ENCODE measurements around the gene LUZP2. TPM values are rescaled to one million over a fixed set of nuclear protein-coding genes. Genes with fewer than 3 reads are reported as not detected.

Gene LUZP2
- total RNA-seq, 1 experiment from 2014 or later = 3.8 TPM

DNA sequence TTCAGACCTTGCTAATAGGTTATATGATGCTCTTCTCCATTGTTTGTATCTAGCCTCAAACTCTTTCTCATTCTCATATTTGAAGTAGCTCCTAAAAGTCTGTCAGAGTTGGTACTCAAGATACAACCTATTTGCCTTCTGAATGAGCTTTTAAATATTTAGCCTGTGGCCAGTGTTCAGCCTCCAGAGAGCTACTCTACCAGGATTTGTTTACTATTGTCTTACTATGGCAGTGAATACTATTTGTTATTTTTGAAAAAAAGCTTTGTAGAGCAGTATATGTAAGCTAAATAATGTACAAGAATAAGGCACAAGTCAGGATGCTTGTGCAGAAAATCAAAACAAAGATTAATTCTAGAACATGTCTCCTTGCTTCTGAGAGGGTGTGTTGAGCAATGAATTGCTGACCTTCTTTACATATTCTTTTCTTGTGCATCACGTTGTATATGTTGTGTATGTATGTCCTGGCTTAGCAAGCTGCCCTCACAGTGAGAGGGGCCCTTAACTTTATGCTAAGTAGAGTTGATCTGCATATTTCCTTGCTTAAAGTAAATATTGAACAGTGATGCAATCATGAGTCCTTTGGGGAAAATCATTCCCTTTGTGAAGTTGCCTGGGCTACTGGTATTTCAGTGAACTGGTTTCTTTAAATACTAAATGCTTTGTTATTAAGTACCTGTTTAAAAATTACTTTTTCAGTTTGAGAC is 438.0 kb downstream of the LUZP2 start:
- TF ChIP-seq ZNF671 (CRISPR knock-in tag; IDR thresholded peaks at IDR 0.05) = no peak
- TF ChIP-seq ZNF416 (CRISPR knock-in tag; IDR thresholded peaks at IDR 0.05) = no peak
- TF ChIP-seq NFATC4 (CRISPR knock-in tag; IDR thresholded peaks at IDR 0.05) = no peak
- TF ChIP-seq NFYB (CRISPR knock-in tag; conservative IDR thresholded peaks at IDR 0.05; ENCODE audit: low read depth) = no peak
- TF ChIP-seq, protein P1, sequence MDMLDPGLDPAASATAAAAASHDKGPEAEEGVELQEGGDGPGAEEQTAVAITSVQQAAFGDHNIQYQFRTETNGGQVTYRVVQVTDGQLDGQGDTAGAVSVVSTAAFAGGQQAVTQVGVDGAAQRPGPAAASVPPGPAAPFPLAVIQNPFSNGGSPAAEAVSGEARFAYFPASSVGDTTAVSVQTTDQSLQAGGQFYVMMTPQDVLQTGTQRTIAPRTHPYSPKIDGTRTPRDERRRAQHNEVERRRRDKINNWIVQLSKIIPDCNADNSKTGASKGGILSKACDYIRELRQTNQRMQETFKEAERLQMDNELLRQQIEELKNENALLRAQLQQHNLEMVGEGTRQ (CRISPR knock-in tag; IDR thresholded peaks at IDR 0.05) = no peak
- TF ChIP-seq PRRX2 (CRISPR knock-in tag; IDR thresholded peaks at IDR 0.05) = no peak
- no peak for TF ChIP-seq ZNF263 (CRISPR knock-in tag; IDR thresholded peaks at IDR 0.05; ENCODE audit: low read depth)
- no peak for TF ChIP-seq SOX15 (CRISPR knock-in tag; IDR thresholded peaks at IDR 0.05)
- no peak for TF ChIP-seq FOXK1 (CRISPR knock-in tag; IDR thresholded peaks at IDR 0.05)
- ChIA-PET POLR2A (no interaction called here), CTCF (no interaction called here)
- no peak for DNase-seq (ENCODE audit: low spot score)
- peaks cover 22% of the 10 kb centered on the region for H3K4me1 Mint-ChIP-seq
- no peaks in the 10 kb centered on the region for H3K27me3 Mint-ChIP-seq (ENCODE audit: low read depth)
- peaks cover 11% of the 10 kb centered on the region for H3K36me3 Mint-ChIP-seq
- H3K27ac Mint-ChIP-seq = no peak overlapping the region
- H3K9me3 Mint-ChIP-seq = peaks cover 18% of the 10 kb centered on the region
- ATAC-seq = no peak
- no peak overlapping the region for H3K4me3 Mint-ChIP-seq

DNA sequence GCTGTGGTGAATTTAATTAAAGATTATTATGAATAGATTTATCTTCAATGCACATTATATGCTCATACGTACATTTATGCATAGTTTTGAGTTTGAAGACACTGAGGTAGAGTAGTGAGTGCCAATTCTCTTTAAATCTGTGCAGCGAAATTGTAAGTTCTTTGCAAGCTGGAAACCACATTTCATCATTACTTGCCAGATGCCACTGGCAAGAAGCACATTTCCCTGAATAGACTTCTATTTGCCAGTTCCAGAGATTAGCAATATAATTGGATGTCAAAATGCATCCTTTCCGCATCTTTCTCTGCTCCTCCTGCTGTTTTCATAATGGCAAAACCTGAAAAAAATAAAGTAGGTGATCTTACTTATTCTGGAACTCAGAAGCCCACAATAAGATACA is 448.0 kb downstream of the LUZP2 start:
- H3K27ac Mint-ChIP-seq = no peak overlapping the region
- no peaks in the 10 kb centered on the region for H3K27me3 Mint-ChIP-seq (ENCODE audit: low read depth)
- no peaks in the 10 kb centered on the region for H3K36me3 Mint-ChIP-seq
- ChIA-PET CTCF (no interaction called here), POLR2A (no interaction called here)
- ATAC-seq = no peak
- H3K4me1 Mint-ChIP-seq = no peaks in the 10 kb centered on the region
- TF ChIP-seq, protein P2, sequence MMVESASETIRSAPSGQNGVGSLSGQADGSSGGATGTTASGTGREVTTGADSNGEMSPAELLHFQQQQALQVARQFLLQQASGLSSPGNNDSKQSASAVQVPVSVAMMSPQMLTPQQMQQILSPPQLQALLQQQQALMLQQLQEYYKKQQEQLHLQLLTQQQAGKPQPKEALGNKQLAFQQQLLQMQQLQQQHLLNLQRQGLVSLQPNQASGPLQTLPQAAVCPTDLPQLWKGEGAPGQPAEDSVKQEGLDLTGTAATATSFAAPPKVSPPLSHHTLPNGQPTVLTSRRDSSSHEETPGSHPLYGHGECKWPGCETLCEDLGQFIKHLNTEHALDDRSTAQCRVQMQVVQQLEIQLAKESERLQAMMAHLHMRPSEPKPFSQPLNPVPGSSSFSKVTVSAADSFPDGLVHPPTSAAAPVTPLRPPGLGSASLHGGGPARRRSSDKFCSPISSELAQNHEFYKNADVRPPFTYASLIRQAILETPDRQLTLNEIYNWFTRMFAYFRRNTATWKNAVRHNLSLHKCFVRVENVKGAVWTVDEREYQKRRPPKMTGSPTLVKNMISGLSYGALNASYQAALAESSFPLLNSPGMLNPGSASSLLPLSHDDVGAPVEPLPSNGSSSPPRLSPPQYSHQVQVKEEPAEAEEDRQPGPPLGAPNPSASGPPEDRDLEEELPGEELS (CRISPR knock-in tag; IDR thresholded peaks at IDR 0.05) = no peak
- TF ChIP-seq RELA (CRISPR knock-in tag; IDR thresholded peaks at IDR 0.05; ENCODE audit: borderline replicate concordance) (no peak), ZNF121 (CRISPR knock-in tag; IDR thresholded peaks at IDR 0.05) (no peak)
- H3K4me3 Mint-ChIP-seq = no peak overlapping the region
- no peaks in the 10 kb centered on the region for H3K9me3 Mint-ChIP-seq
- DNase-seq (ENCODE audit: low spot score) = no peak

DNA sequence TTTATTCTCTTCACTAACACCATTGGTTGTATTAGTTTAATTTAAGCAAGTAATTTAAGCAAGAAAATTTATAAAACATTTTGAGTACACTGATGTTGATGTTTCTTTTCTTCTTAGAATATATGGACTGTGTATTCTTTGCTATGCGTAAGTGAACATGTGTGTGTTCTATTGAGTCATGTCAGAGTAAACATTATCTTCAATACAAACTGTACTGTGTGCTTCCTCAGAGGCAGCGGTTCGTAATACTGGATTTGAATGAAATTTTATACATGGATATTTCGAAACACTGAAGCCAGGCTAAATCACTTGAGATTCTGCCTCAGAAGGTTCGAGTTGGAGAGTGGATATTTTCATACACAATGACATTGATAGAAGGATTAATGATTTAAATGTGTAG is 452.6 kb downstream of the LUZP2 start:
- TF ChIP-seq, protein P3, sequence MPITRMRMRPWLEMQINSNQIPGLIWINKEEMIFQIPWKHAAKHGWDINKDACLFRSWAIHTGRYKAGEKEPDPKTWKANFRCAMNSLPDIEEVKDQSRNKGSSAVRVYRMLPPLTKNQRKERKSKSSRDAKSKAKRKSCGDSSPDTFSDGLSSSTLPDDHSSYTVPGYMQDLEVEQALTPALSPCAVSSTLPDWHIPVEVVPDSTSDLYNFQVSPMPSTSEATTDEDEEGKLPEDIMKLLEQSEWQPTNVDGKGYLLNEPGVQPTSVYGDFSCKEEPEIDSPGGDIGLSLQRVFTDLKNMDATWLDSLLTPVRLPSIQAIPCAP (CRISPR knock-in tag; IDR thresholded peaks at IDR 0.05) = no peak
- TF ChIP-seq, protein P4, sequence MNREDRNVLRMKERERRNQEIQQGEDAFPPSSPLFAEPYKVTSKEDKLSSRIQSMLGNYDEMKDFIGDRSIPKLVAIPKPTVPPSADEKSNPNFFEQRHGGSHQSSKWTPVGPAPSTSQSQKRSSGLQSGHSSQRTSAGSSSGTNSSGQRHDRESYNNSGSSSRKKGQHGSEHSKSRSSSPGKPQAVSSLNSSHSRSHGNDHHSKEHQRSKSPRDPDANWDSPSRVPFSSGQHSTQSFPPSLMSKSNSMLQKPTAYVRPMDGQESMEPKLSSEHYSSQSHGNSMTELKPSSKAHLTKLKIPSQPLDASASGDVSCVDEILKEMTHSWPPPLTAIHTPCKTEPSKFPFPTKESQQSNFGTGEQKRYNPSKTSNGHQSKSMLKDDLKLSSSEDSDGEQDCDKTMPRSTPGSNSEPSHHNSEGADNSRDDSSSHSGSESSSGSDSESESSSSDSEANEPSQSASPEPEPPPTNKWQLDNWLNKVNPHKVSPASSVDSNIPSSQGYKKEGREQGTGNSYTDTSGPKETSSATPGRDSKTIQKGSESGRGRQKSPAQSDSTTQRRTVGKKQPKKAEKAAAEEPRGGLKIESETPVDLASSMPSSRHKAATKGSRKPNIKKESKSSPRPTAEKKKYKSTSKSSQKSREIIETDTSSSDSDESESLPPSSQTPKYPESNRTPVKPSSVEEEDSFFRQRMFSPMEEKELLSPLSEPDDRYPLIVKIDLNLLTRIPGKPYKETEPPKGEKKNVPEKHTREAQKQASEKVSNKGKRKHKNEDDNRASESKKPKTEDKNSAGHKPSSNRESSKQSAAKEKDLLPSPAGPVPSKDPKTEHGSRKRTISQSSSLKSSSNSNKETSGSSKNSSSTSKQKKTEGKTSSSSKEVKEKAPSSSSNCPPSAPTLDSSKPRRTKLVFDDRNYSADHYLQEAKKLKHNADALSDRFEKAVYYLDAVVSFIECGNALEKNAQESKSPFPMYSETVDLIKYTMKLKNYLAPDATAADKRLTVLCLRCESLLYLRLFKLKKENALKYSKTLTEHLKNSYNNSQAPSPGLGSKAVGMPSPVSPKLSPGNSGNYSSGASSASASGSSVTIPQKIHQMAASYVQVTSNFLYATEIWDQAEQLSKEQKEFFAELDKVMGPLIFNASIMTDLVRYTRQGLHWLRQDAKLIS (CRISPR knock-in tag; IDR thresholded peaks at IDR 0.05; ENCODE audit: borderline replicate concordance) = no peak
- TF ChIP-seq SOX15 (CRISPR knock-in tag; IDR thresholded peaks at IDR 0.05) (no peak), JAZF1 (CRISPR knock-in tag; IDR thresholded peaks at IDR 0.05) (no peak), GABPB1 (CRISPR knock-in tag; IDR thresholded peaks at IDR 0.05) (no peak), ZNF416 (CRISPR knock-in tag; IDR thresholded peaks at IDR 0.05) (no peak), CBFB (CRISPR knock-in tag; IDR thresholded peaks at IDR 0.05; ENCODE audit: low read depth) (no peak), GRHL2 (CRISPR knock-in tag; IDR thresholded peaks at IDR 0.05; ENCODE audit: insufficient replicate concordance, severe bottlenecking) (no peak), ATF1 (CRISPR knock-in tag; IDR thresholded peaks at IDR 0.05) (no peak)
- TF ChIP-seq, protein P5, sequence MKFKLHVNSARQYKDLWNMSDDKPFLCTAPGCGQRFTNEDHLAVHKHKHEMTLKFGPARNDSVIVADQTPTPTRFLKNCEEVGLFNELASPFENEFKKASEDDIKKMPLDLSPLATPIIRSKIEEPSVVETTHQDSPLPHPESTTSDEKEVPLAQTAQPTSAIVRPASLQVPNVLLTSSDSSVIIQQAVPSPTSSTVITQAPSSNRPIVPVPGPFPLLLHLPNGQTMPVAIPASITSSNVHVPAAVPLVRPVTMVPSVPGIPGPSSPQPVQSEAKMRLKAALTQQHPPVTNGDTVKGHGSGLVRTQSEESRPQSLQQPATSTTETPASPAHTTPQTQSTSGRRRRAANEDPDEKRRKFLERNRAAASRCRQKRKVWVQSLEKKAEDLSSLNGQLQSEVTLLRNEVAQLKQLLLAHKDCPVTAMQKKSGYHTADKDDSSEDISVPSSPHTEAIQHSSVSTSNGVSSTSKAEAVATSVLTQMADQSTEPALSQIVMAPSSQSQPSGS (CRISPR knock-in tag; IDR thresholded peaks at IDR 0.05; ENCODE audit: borderline replicate concordance, low read depth) = no peak
- TF ChIP-seq, protein P6, sequence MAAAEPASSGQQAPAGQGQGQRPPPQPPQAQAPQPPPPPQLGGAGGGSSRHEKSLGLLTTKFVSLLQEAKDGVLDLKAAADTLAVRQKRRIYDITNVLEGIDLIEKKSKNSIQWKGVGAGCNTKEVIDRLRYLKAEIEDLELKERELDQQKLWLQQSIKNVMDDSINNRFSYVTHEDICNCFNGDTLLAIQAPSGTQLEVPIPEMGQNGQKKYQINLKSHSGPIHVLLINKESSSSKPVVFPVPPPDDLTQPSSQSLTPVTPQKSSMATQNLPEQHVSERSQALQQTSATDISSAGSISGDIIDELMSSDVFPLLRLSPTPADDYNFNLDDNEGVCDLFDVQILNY (CRISPR knock-in tag; IDR thresholded peaks at IDR 0.05) = no peak
- TF ChIP-seq, protein P7, sequence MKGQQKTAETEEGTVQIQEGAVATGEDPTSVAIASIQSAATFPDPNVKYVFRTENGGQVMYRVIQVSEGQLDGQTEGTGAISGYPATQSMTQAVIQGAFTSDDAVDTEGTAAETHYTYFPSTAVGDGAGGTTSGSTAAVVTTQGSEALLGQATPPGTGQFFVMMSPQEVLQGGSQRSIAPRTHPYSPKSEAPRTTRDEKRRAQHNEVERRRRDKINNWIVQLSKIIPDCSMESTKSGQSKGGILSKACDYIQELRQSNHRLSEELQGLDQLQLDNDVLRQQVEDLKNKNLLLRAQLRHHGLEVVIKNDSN (CRISPR knock-in tag; IDR thresholded peaks at IDR 0.05) = no peak
- H3K9me3 Mint-ChIP-seq = no peaks in the 10 kb centered on the region
- CTCF ChIA-PET = no interaction called here
- no peak overlapping the region for H3K4me3 Mint-ChIP-seq
- no peaks in the 10 kb centered on the region for H3K36me3 Mint-ChIP-seq
- POLR2A ChIA-PET = no interaction called here
- ATAC-seq = no peak
- no peaks in the 10 kb centered on the region for H3K4me1 Mint-ChIP-seq
- H3K27me3 Mint-ChIP-seq (ENCODE audit: low read depth) = no peaks in the 10 kb centered on the region
- no peak for DNase-seq (ENCODE audit: low spot score)
- H3K27ac Mint-ChIP-seq = no peak overlapping the region
